Measurements from ENCODE around the gene RTTN.

GRCh38 chr18:70221915-70222278 lies 16.4 kb upstream of the RTTN start:
- TF ChIP-seq CTCF (IDR thresholded peaks at IDR 0.05 in 2 of 3, conservative IDR thresholded peaks at IDR 0.05 in 1 of 3; ENCODE audit: control insufficient read depth in 2 of 3, extremely low read depth in 1 of 3, insufficient read depth in 1 of 3, low read depth in 3 of 3, low read length in 3 of 3) (no peak), EZH2 (IDR thresholded peaks at IDR 0.05; ENCODE audit: borderline replicate concordance, control insufficient read depth, low read depth, low read length) (no peak), ZNF274 (IDR thresholded peaks at IDR 0.05; ENCODE audit: insufficient read depth, insufficient read length) (no peak), SP1 (IDR thresholded peaks at IDR 0.05; ENCODE audit: low read depth, low read length) (no peak)
